ENCODE results near the gene ATP10A. TPM values are rescaled to one million over a fixed set of nuclear protein-coding genes. Genes with fewer than 3 reads are reported as not detected.

The ATP10A gene
- polyA plus RNA-seq, 1 donor from 2014 or later, result not detected

DNA sequence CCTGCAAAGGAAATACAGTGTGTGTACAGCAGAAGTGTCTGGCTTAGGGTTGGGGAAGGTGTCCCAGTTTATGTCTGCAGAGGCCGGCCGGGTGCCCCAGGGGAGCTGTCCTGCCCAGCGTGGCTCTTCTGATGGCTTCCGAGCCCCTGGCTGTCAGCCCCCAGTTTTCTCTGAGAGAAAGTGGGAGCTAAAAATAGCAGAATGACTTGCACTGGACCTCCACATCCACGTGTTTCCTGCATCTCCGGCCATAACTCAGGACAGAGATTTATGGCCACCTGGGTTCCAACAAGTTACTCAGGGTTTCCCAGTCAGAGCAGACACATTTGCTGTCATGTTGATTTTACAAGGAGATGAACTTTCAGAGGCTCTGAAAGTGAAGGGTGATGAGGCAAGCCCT lies 192.0 kb downstream of the ATP10A start:
- peak overlapping the region; percentile 96 for H3K27ac ChIP-seq (ENCODE audit: low read length)
- H3F3A ChIP-seq (ENCODE audit: insufficient read depth, low read length, poor library complexity, severe bottlenecking), result no peaks in the 10 kb centered on the region
- H3K79me2 ChIP-seq (replicated peaks; ENCODE audit: insufficient read depth, low read length), result no peaks in the 10 kb centered on the region
- no peak overlapping the region for H2AFZ ChIP-seq (ENCODE audit: low read depth, low read length)
- H3K4me2 ChIP-seq (ENCODE audit: low read length), result peak overlapping the region; percentile 63
- H3K9ac ChIP-seq (ENCODE audit: low read length), result peak overlapping the region; percentile 79
- H3K36me3 ChIP-seq (ENCODE audit: insufficient read depth, low read length), result no peaks in the 10 kb centered on the region
- H3K9me2 ChIP-seq (ENCODE audit: insufficient read depth, low read length), result no peaks in the 10 kb centered on the region
- H4K20me1 ChIP-seq (ENCODE audit: insufficient read depth), result no peaks in the 10 kb centered on the region
- H3K27me3 ChIP-seq (ENCODE audit: insufficient read depth, low read depth, low read length), result no peaks in the 10 kb centered on the region
- TF ChIP-seq EP300 (conservative IDR thresholded peaks at IDR 0.05; ENCODE audit: poor library complexity, severe bottlenecking) (no peak), TAF1 (IDR thresholded peaks at IDR 0.05; ENCODE audit: low read depth) (no peak), SMC3 (conservative IDR thresholded peaks at IDR 0.05; ENCODE audit: poor library complexity) (no peak)
- TF ChIP-seq, protein P1, sequence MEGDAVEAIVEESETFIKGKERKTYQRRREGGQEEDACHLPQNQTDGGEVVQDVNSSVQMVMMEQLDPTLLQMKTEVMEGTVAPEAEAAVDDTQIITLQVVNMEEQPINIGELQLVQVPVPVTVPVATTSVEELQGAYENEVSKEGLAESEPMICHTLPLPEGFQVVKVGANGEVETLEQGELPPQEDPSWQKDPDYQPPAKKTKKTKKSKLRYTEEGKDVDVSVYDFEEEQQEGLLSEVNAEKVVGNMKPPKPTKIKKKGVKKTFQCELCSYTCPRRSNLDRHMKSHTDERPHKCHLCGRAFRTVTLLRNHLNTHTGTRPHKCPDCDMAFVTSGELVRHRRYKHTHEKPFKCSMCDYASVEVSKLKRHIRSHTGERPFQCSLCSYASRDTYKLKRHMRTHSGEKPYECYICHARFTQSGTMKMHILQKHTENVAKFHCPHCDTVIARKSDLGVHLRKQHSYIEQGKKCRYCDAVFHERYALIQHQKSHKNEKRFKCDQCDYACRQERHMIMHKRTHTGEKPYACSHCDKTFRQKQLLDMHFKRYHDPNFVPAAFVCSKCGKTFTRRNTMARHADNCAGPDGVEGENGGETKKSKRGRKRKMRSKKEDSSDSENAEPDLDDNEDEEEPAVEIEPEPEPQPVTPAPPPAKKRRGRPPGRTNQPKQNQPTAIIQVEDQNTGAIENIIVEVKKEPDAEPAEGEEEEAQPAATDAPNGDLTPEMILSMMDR (IDR thresholded peaks at IDR 0.05; ENCODE audit: poor library complexity, severe bottlenecking), result no peak
- H3K9me3 ChIP-seq (ENCODE audit: low read length), result no peaks in the 10 kb centered on the region
- H3K4me3 ChIP-seq (ENCODE audit: low read length), result peak overlapping the region; percentile 61

DNA sequence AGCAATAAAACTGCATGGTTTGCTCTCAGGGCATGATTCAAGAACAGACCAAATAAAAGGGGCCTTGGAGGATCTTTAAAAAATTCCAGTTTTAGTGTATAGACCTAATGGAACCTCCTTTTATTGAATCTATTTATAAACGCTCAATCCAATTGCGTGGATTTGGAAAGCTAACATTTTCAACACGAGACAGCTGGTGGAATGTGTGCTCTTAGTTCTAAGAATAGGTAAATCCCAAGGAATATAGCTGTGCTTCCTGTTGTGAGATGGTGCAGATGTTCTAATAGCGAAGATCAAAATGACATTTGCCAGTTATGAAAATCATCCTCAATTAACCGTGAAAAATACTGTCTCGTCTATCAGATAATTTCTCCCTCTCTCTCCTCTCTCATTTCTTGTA lies 192.5 kb downstream of the ATP10A start:
- Histone ChIP-seq H3K9me3 (ENCODE audit: low read length) (no peaks in the 10 kb centered on the region), H3K4me2 (ENCODE audit: low read length) (peak overlapping the region; percentile 63), H3K79me2 (replicated peaks; ENCODE audit: insufficient read depth, low read length) (no peaks in the 10 kb centered on the region), H3K4me3 (ENCODE audit: low read length) (peak overlapping the region; percentile 61), H3F3A (ENCODE audit: insufficient read depth, low read length, poor library complexity, severe bottlenecking) (no peaks in the 10 kb centered on the region), H3K36me3 (ENCODE audit: insufficient read depth, low read length) (no peaks in the 10 kb centered on the region), H4K20me1 (ENCODE audit: insufficient read depth) (no peaks in the 10 kb centered on the region), H3K27me3 (ENCODE audit: insufficient read depth, low read depth, low read length) (no peaks in the 10 kb centered on the region), H3K9ac (ENCODE audit: low read length) (peak overlapping the region; percentile 79), H2AFZ (ENCODE audit: low read depth, low read length) (peak overlapping the region; percentile 30), H3K9me2 (ENCODE audit: insufficient read depth, low read length) (no peaks in the 10 kb centered on the region), H3K27ac (ENCODE audit: low read length) (peak overlapping the region; percentile 96)
- TF ChIP-seq EZH2 (IDR thresholded peaks at IDR 0.05; ENCODE audit: borderline replicate concordance, insufficient read depth, low read length, poor library complexity, severe bottlenecking) (no peak), SMC3 (conservative IDR thresholded peaks at IDR 0.05; ENCODE audit: poor library complexity) (no peak), RAD21 (conservative IDR thresholded peaks at IDR 0.05) (no peak), EP300 (conservative IDR thresholded peaks at IDR 0.05; ENCODE audit: poor library complexity, severe bottlenecking) (no peak), TAF1 (IDR thresholded peaks at IDR 0.05; ENCODE audit: low read depth) (no peak), MXI1 (conservative IDR thresholded peaks at IDR 0.05; ENCODE audit: poor library complexity, severe bottlenecking) (no peak), POLR2AphosphoS5 (IDR thresholded peaks at IDR 0.05) (no peak)
- TF ChIP-seq, protein P1 (IDR thresholded peaks at IDR 0.05; ENCODE audit: poor library complexity, severe bottlenecking), result no peak
- TF ChIP-seq, protein P2, sequence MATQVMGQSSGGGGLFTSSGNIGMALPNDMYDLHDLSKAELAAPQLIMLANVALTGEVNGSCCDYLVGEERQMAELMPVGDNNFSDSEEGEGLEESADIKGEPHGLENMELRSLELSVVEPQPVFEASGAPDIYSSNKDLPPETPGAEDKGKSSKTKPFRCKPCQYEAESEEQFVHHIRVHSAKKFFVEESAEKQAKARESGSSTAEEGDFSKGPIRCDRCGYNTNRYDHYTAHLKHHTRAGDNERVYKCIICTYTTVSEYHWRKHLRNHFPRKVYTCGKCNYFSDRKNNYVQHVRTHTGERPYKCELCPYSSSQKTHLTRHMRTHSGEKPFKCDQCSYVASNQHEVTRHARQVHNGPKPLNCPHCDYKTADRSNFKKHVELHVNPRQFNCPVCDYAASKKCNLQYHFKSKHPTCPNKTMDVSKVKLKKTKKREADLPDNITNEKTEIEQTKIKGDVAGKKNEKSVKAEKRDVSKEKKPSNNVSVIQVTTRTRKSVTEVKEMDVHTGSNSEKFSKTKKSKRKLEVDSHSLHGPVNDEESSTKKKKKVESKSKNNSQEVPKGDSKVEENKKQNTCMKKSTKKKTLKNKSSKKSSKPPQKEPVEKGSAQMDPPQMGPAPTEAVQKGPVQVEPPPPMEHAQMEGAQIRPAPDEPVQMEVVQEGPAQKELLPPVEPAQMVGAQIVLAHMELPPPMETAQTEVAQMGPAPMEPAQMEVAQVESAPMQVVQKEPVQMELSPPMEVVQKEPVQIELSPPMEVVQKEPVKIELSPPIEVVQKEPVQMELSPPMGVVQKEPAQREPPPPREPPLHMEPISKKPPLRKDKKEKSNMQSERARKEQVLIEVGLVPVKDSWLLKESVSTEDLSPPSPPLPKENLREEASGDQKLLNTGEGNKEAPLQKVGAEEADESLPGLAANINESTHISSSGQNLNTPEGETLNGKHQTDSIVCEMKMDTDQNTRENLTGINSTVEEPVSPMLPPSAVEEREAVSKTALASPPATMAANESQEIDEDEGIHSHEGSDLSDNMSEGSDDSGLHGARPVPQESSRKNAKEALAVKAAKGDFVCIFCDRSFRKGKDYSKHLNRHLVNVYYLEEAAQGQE (IDR thresholded peaks at IDR 0.05; ENCODE audit: borderline replicate concordance), result no peak

Data from neural cell (in vitro differentiated cells).